ENCODE data around the gene RTRAF.

RTRAF gene

DNA sequence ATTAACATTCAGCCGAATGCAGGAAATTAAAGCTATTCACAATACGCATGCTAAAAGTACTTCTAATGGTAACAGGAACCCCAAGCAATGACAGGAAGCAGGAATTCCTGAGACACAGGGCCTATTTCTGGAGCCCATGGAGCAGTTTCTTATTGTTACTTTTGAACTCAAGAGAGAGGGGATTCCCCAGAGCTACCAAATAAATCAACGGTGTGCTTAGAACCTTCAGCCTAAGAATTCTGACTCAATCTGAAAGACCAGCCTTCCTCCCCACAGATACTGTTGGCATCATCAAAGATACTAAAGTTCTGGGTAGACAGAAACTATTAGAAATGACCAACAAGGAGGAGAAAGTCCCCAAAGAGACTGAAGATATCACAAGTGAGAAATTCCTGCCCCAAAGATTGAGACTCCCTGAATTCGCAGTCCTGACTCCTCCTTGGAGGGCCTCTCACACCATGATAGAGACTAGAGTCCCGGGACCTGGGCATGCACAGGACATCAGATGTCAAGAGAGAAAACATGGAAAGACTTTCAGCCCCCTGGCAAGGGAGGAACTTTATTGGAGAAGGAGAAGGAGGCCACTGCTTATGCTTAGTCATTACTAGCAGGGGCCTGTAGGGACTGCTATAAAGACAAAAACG is 32.7 kb downstream of the RTRAF start:
- no peak for DNase-seq

- DNase-seq = no peak
These were observed 34.2 kb downstream of the RTRAF start for GRCh38 chr14:52023518-52023917.

- no peak for DNase-seq
These were observed 36.0 kb downstream of the RTRAF start for GRCh38 chr14:52025310-52025709.

DNA sequence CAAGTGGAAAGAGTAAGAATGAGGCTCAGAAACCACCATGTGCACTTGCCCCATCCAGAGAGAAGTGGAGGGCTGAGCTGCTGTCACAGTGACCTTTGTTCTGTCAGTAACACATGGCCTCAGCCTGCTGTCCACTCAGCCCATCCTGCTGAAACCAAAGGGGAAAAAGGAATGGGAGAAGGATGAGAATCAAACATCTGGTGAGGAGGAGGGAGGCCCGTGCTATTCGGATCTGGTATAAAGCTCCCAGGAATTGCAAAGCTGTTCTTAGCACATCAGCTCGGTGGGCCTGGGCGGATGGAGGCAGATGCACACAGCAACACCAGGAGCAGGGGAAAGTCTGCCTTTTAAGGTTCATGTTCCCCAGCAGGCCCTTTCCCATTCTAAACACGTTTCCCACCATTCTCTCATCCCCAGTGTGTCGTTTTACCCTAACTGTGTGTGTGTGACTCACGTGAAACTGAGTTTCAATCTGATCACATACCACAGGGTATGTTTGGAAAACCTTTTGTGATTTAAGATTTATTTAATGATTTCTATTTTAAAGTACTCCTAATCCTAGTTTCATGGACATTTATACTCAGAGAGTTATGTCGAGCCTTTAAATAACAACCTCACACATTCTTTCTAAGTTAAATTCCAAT is 36.8 kb downstream of the RTRAF start:
- no peak for DNase-seq

GRCh38 chr14:52026901-52027300 is 37.6 kb downstream of the RTRAF start:
- no peak for DNase-seq

DNA sequence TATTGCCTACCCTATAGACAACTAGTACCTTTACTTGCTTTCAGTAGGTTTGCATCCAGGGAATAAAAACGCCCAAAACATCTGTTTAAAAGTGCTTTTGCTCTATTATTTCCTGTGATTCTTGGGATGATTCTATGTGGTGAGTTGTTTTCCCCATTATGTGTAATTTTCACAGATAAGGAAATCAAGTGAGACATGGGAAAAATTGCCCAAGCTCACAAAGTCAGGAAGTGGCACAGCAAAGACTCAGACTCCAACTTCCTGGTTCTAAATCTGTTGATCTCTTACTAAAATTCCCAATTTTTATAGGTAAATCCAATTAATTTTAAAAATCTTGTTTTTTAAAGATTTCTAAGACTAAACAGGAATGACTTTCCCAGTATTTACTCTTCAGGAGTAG is 40.5 kb downstream of the RTRAF start:
- DNase-seq = no peak

DNA sequence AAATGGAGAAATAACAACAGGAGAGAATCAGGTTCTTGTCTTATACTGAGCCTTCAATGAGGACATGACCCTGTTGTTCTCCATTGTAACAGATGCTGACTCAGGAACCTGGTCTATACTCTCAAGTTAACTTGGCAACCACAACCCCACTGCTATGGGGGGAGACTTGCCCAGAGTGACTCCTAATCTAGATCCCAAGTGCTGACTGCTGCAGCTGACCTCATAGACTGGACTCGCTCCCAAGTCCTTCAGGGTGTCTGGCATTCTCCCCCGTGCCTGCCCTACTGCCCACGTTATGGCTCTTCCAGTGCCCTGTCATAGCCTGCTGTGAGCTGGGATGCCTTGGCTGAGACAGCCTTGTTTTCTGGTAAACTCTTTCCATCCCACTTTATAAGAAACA is 42.4 kb downstream of the RTRAF start:
- DNase-seq = no peak

- DNase-seq = no peak
These were observed 43.0 kb downstream of the RTRAF start for GRCh38 chr14:52032204-52032801.

- no peak for DNase-seq
These were observed 43.8 kb downstream of the RTRAF start for GRCh38 chr14:52033101-52033642.

- no peak for DNase-seq
These were observed 49.9 kb downstream of the RTRAF start for GRCh38 chr14:52039124-52039815.

GRCh38 chr14:52040598-52040997 is 51.3 kb downstream of the RTRAF start:
- no peak for DNase-seq

GRCh38 chr14:52042371-52043289 is 53.3 kb downstream of the RTRAF start:
- DNase-seq = no peak

DNA sequence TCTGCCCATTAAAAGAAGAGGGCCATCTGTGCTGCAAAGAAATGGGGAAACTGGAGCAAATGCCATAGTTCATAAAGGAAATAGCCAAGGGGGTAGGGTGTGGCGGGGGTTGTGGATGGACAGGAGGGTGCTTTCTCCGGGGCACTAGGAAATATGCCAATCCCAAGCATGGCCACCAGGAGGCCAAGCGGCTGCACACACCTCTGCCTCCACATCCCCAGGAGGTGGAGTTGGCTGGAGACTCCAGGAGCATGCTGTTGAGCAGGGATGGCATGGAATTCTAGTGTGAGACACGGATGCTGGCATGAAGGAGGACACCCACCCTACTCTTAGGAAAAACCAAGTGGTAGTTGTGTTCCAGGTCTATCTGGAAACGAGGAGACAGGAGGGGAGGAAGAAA is 54.3 kb downstream of the RTRAF start:
- DNase-seq = no peak

GRCh38 chr14:52044791-52045522 is 55.6 kb downstream of the RTRAF start:
- no peak for DNase-seq

- DNase-seq = no peak
These were observed 57.1 kb downstream of the RTRAF start for GRCh38 chr14:52046376-52046917.

- DNase-seq = no peak
These were observed 58.8 kb downstream of the RTRAF start for GRCh38 chr14:52048116-52048515.

DNA sequence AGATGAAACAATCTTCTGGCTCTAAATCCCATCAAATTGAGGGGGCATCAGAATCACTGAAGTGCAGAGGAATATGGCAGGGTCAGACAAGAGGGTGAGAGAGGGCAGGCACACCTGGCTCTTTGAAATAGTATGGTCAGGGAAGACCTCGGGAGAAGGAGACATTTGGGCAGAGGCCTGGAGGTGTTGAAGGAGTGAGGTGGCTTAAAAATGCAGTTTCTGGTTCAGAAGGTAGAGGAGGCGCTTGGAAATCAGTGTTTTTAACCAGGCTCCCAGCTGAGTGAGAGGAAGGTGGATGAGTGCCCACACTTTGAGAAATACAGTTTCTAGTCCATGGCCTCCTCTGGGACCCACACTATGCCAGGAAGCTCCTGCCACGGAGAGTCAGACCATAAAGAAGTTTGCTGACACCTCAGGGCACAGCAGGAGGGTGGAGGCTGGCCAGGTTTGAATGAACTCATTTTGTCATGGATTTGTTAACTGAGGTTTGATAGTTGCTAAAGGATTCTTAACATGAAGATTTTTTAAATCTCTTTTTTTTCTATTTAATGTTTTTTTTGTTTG is 59.4 kb downstream of the RTRAF start:
- DNase-seq = no peak

DNA sequence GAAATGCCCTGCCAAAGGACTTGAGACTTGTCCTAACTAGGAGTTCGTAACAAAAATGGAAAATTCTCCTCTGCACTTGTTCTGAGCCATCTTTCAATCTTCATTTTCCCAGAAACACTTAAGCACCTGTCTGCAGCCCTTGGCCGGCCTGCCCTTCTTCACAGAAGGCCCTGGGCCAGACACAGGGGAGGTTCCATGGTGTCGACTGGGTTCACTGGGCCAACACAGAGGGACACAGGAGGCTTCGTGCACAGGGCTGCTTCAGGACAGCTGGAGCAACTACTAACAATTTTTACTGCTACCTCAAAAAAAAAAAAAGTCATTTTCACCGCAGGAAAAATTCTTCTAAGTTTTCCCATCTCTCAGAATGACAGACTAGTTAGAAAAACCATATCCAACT is 59.9 kb downstream of the RTRAF start:
- DNase-seq = no peak

DNA sequence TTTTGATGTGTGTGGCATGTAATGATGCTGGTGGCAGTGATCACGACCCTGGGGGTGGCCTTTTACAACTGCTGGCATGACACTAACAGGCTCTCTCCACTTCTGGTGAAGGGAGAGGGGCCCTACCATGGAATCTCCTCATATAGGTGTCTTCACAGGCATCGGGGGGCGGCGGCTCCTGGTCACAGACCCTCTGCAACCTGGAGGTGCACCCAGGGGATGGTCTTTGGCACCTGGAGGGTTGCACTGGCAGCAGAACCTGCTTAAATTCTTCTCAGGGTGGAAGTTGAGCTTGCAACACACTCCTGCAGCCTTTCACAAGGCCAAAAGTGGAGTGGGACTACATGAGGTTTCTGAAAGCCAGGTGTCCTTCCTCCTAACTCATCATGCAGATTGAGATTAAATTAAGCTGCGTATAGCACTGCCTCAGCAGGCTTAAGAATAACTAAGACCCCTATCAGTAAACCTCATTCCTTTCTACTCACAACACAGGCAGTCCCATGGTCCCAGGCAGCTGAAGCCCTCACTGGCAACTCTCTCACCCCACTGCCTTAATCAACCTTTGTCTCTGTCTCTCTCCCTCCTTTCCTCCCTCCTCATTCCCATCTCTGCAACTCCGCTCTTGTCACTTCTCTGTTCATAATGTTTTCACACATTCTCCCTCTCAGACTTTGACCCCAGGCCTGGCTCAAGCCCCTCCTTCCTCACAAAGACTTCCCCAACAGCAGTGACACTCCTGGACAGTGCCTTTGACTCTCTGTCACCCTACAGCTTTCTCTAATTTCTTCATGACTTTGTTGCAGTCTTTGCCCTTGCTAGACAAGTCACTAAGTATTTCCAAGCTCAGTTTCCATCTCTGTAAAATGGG is 60.6 kb downstream of the RTRAF start:
- no peak for DNase-seq

GRCh38 chr14:52051251-52051650 is 61.9 kb downstream of the RTRAF start:
- DNase-seq = no peak
